ENCODE measurements around the gene TSEN54.

Gene TSEN54

DNA sequence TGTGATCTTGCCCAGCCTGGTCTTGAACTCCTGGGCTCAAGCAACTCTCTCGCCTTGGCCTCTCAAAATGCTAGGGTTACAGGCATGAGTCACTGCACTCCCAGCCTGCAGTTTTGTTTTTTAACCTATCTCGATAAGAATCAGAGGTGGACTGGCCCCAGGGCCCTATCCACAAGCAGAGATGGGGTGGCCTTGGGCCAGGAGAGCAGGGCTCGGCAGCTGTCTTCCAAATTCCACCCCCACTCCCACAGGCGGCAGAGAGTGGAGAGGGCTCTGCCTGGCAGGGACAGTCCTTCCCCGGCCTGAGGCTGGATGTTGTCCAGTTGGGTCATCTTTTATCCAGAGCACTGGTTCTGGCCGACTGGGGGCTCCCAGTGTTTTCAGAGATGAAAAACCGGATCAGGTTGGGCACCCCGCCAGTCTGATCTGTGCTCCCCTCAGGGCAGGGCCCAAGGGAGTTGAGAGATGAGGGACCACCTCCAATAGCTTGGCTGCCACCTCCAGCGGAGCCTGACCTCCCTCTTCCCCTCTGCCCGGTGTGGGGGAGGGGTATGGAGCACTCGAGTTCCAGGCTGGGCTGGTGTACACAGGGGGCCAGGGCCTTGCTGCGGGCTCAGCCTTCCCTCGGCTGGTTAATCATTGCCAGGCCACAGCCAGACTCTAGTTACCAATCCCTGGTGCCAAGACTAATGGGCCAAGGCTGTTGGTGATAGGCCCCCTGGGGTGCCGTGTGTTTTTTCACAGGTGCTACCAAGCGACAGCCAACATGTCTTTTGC, 40.9 kb downstream of the TSEN54 start:
- H3K27ac ChIP-seq (ENCODE audit: low read depth, low read length): no peak overlapping the region
- no peaks in the 10 kb centered on the region for H3K27me3 ChIP-seq (ENCODE audit: control insufficient read depth, low read length)
- H3K4me2 ChIP-seq (ENCODE audit: low read length): no peak overlapping the region
- no peaks in the 10 kb centered on the region for H3K36me3 ChIP-seq (ENCODE audit: control insufficient read depth, low read length)
- no peaks in the 10 kb centered on the region for H3K9me3 ChIP-seq (ENCODE audit: control insufficient read depth, insufficient read depth, low read length)
- H3F3A ChIP-seq (ENCODE audit: control insufficient read depth, insufficient read depth): no peaks in the 10 kb centered on the region
- TF ChIP-seq, protein P1, sequence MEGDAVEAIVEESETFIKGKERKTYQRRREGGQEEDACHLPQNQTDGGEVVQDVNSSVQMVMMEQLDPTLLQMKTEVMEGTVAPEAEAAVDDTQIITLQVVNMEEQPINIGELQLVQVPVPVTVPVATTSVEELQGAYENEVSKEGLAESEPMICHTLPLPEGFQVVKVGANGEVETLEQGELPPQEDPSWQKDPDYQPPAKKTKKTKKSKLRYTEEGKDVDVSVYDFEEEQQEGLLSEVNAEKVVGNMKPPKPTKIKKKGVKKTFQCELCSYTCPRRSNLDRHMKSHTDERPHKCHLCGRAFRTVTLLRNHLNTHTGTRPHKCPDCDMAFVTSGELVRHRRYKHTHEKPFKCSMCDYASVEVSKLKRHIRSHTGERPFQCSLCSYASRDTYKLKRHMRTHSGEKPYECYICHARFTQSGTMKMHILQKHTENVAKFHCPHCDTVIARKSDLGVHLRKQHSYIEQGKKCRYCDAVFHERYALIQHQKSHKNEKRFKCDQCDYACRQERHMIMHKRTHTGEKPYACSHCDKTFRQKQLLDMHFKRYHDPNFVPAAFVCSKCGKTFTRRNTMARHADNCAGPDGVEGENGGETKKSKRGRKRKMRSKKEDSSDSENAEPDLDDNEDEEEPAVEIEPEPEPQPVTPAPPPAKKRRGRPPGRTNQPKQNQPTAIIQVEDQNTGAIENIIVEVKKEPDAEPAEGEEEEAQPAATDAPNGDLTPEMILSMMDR (IDR thresholded peaks at IDR 0.05; ENCODE audit: low read depth, low read length, poor library complexity, severe bottlenecking): no peak
- TF ChIP-seq EZH2phosphoT487 (IDR thresholded peaks at IDR 0.05; ENCODE audit: borderline replicate concordance, low read length): no peak
- H3K79me2 ChIP-seq (ENCODE audit: control insufficient read depth, low read length): no peaks in the 10 kb centered on the region
- H3K4me3 ChIP-seq (ENCODE audit: low read length): no peak overlapping the region
- H4K20me1 ChIP-seq (ENCODE audit: control insufficient read depth, insufficient read depth, low read depth, low read length): no peaks in the 10 kb centered on the region
- H3K9me2 ChIP-seq (replicated peaks; ENCODE audit: control insufficient read depth, low read length): no peaks in the 10 kb centered on the region
- no peaks in the 10 kb centered on the region for H3K4me1 ChIP-seq (ENCODE audit: control insufficient read depth, low read length)

- H3K4me3 ChIP-seq (ENCODE audit: low read length): no peak overlapping the region
- H3K27ac ChIP-seq (ENCODE audit: low read depth, low read length): no peak overlapping the region
- H3K9me3 ChIP-seq (ENCODE audit: control insufficient read depth, insufficient read depth, low read length): no peaks in the 10 kb centered on the region
- TF ChIP-seq, protein P1 (IDR thresholded peaks at IDR 0.05; ENCODE audit: low read depth, low read length, poor library complexity, severe bottlenecking): no peak
- TF ChIP-seq EZH2phosphoT487 (IDR thresholded peaks at IDR 0.05; ENCODE audit: borderline replicate concordance, low read length): no peak
- H3F3A ChIP-seq (ENCODE audit: control insufficient read depth, insufficient read depth): no peaks in the 10 kb centered on the region
- no peaks in the 10 kb centered on the region for H3K9me2 ChIP-seq (replicated peaks; ENCODE audit: control insufficient read depth, low read length)
- H3K4me2 ChIP-seq (ENCODE audit: low read length): no peak overlapping the region
- no peaks in the 10 kb centered on the region for H3K79me2 ChIP-seq (ENCODE audit: control insufficient read depth, low read length)
- H4K20me1 ChIP-seq (ENCODE audit: control insufficient read depth, insufficient read depth, low read depth, low read length): no peaks in the 10 kb centered on the region
- no peaks in the 10 kb centered on the region for H3K27me3 ChIP-seq (ENCODE audit: control insufficient read depth, low read length)
- H3K36me3 ChIP-seq (ENCODE audit: control insufficient read depth, low read length): no peaks in the 10 kb centered on the region
- H3K4me1 ChIP-seq (ENCODE audit: control insufficient read depth, low read length): no peaks in the 10 kb centered on the region
Observed at GRCh38 chr17:75557852-75558665, 41.7 kb downstream of the TSEN54 start.

DNA sequence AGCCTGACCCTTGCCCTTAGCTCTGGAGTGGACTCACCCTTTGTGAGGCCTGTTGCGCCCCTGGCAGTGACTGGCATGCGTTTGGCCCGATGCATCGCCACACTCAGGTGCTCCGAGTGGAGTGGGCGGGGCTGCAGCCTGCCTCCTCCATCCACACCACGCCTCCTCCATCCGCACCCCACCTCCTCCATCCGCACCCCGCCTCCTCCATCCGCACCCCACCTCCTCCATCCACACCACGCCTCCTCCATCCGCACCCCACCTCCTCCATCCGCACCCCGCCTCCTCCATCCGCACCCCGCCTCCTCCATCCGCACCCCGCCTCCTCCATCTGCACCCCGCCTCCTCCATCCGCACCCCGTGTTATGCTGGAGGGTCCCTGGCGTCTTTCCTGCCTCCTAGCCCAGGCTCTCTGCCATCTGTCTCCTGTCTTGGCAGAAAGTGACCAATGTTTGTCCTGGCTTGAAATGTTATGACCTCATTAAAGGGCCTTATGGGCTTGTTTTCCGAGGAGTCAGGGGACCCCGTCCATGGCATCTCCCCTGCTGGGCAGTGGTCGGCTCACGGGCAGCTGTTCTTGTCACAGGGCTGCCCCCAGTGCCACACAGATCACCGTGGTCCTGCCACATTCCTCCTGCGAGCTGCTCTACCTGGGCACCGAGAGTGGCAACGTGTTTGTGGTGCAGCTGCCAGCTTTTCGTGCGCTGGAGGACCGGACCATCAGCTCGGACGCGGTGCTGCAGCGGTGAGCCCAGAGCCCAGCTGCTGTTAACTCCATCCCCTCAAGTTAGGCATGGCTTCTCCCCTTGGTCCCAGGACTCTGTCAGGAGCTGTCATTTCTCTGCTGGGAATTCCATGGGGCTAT, 42.6 kb downstream of the TSEN54 start:
- Histone ChIP-seq H3K36me3 (ENCODE audit: control insufficient read depth, low read length) (no peaks in the 10 kb centered on the region), H3K79me2 (ENCODE audit: control insufficient read depth, low read length) (no peaks in the 10 kb centered on the region), H3K9me2 (replicated peaks; ENCODE audit: control insufficient read depth, low read length) (no peaks in the 10 kb centered on the region), H3K4me2 (ENCODE audit: low read length) (no peak overlapping the region), H3K27me3 (ENCODE audit: control insufficient read depth, low read length) (no peaks in the 10 kb centered on the region), H3K4me1 (ENCODE audit: control insufficient read depth, low read length) (no peaks in the 10 kb centered on the region), H3K4me3 (ENCODE audit: low read length) (no peak overlapping the region), H4K20me1 (ENCODE audit: control insufficient read depth, insufficient read depth, low read depth, low read length) (no peaks in the 10 kb centered on the region), H3K27ac (ENCODE audit: low read depth, low read length) (no peak overlapping the region), H3F3A (ENCODE audit: control insufficient read depth, insufficient read depth) (no peaks in the 10 kb centered on the region), H3K9me3 (ENCODE audit: control insufficient read depth, insufficient read depth, low read length) (no peaks in the 10 kb centered on the region)
- TF ChIP-seq, protein P1 (IDR thresholded peaks at IDR 0.05; ENCODE audit: low read depth, low read length, poor library complexity, severe bottlenecking): no peak
- no peak for TF ChIP-seq EZH2phosphoT487 (IDR thresholded peaks at IDR 0.05; ENCODE audit: borderline replicate concordance, low read length)
